ENCODE measurements around the gene IFT57.

IFT57 gene

GRCh38 chr3:108255131-108255530 lies 32.9 kb upstream of the IFT57 start:
- H3K27ac ChIP-seq (replicated peaks), result no peak overlapping the region
- TF ChIP-seq CTCF (IDR thresholded peaks at IDR 0.05; ENCODE audit: insufficient read depth, low read length), result no peak
- TF ChIP-seq REST (IDR thresholded peaks at IDR 0.05; ENCODE audit: insufficient replicate concordance, low read depth), result no peak
- no peak for TF ChIP-seq SPI1 (IDR thresholded peaks at IDR 0.05; ENCODE audit: borderline replicate concordance, low read depth)
- no peak for TF ChIP-seq POLR2AphosphoS5 (IDR thresholded peaks at IDR 0.05; ENCODE audit: low read depth)
- no peak for TF ChIP-seq GABPA (IDR thresholded peaks at IDR 0.05; ENCODE audit: low read depth)
- H3K4me3 ChIP-seq (replicated peaks; ENCODE audit: insufficient read depth, low read length), result no peak overlapping the region
- H3K27me3 ChIP-seq (ENCODE audit: insufficient read depth, poor library complexity, severe bottlenecking), result no peaks in the 10 kb centered on the region
- no peak for DNase-seq (ENCODE audit: low read depth in 1 of 2, low spot score in 1 of 2)

GRCh38 chr3:108251844-108252243 lies 29.6 kb upstream of the IFT57 start:
- Histone ChIP-seq H3K27me3 (ENCODE audit: insufficient read depth, poor library complexity, severe bottlenecking) (no peaks in the 10 kb centered on the region), H3K27ac (replicated peaks) (no peak overlapping the region), H3K4me3 (replicated peaks; ENCODE audit: insufficient read depth, low read length) (no peak overlapping the region)
- DNase-seq (ENCODE audit: low read depth in 1 of 2, low spot score in 1 of 2), result no peak
- TF ChIP-seq GABPA (IDR thresholded peaks at IDR 0.05; ENCODE audit: low read depth) (no peak), REST (IDR thresholded peaks at IDR 0.05; ENCODE audit: insufficient replicate concordance, low read depth) (no peak), POLR2AphosphoS5 (IDR thresholded peaks at IDR 0.05; ENCODE audit: low read depth) (no peak), CTCF (IDR thresholded peaks at IDR 0.05; ENCODE audit: insufficient read depth, low read length) (no peak), SPI1 (IDR thresholded peaks at IDR 0.05; ENCODE audit: borderline replicate concordance, low read depth) (no peak)

- Histone ChIP-seq H3K27me3 (ENCODE audit: insufficient read depth, poor library complexity, severe bottlenecking) (no peaks in the 10 kb centered on the region), H3K4me3 (replicated peaks; ENCODE audit: insufficient read depth, low read length) (no peak overlapping the region), H3K27ac (replicated peaks) (no peak overlapping the region)
- no peak for DNase-seq (ENCODE audit: low read depth in 1 of 2, low spot score in 1 of 2)
- TF ChIP-seq GABPA (IDR thresholded peaks at IDR 0.05; ENCODE audit: low read depth) (no peak), SPI1 (IDR thresholded peaks at IDR 0.05; ENCODE audit: borderline replicate concordance, low read depth) (no peak)
These were observed 29.0 kb upstream of the IFT57 start for GRCh38 chr3:108251265-108251664.

GRCh38 chr3:108250626-108251025 lies 28.4 kb upstream of the IFT57 start:
- H3K27me3 ChIP-seq (ENCODE audit: insufficient read depth, poor library complexity, severe bottlenecking), result no peaks in the 10 kb centered on the region
- no peak overlapping the region for H3K4me3 ChIP-seq (replicated peaks; ENCODE audit: insufficient read depth, low read length)
- H3K27ac ChIP-seq (replicated peaks), result no peak overlapping the region
- TF ChIP-seq REST (IDR thresholded peaks at IDR 0.05; ENCODE audit: insufficient replicate concordance, low read depth) (no peak), GABPA (IDR thresholded peaks at IDR 0.05; ENCODE audit: low read depth) (no peak), SPI1 (IDR thresholded peaks at IDR 0.05; ENCODE audit: borderline replicate concordance, low read depth) (no peak), CTCF (IDR thresholded peaks at IDR 0.05; ENCODE audit: insufficient read depth, low read length) (no peak), POLR2AphosphoS5 (IDR thresholded peaks at IDR 0.05; ENCODE audit: low read depth) (no peak)
- no peak for DNase-seq (ENCODE audit: low read depth in 1 of 2, low spot score in 1 of 2)

Data from HL-60 (cell line).